ENCODE measurements around the gene JRKL. TPM values are rescaled to one million over a fixed set of nuclear protein-coding genes. Genes with fewer than 3 reads are reported as not detected.
"Not testable (repeated sequence)": the region's sequence is repeated elsewhere in the genome, so short reads cannot be mapped to it uniquely, and the experiment has no call there.

The JRKL gene
- polyA plus RNA-seq, 6 donors from 2014 or later: 3.0 to 5.7 (median 4.1) TPM; not detected in 1

- H3K27me3 Mint-ChIP-seq: no peaks in the 10 kb centered on the region
- peaks cover 0 to 6% (median 5%) of the 10 kb centered on the region in 3 donors for H3K4me1 Mint-ChIP-seq
- ATAC-seq (ENCODE audit: low read depth in 2 of 2) (no peak), DNase-seq (no peak)
- H3K4me3 Mint-ChIP-seq: no peak overlapping the region
- H3K27ac Mint-ChIP-seq: peak overlapping the region in 2 of 6 donors; percentile 3 to 23
- peaks cover 5 to 25% of the 10 kb centered on the region in 2 donors for H3K36me3 Mint-ChIP-seq
- peaks cover 0 to 2% (median 0%) of the 10 kb centered on the region in 7 donors for H3K9me3 Mint-ChIP-seq
These were observed 16.0 kb upstream of the JRKL start for GRCh38 chr11:96373826-96374225.

- H3K27me3 Mint-ChIP-seq: no peaks in the 10 kb centered on the region
- ATAC-seq (ENCODE audit: low read depth in 2 of 2) (no peak), DNase-seq (no peak)
- no peak overlapping the region for H3K27ac Mint-ChIP-seq
- H3K9me3 Mint-ChIP-seq: no peaks in the 10 kb centered on the region
- peaks cover 0 to 6% (median 5%) of the 10 kb centered on the region in 3 donors for H3K4me1 Mint-ChIP-seq
- H3K4me3 Mint-ChIP-seq: no peak overlapping the region
- peaks cover 0 to 21% of the 10 kb centered on the region in 2 donors for H3K36me3 Mint-ChIP-seq
These were observed 13.0 kb upstream of the JRKL start for GRCh38 chr11:96376796-96377195.

GRCh38 chr11:96384156-96384555 lies 5.7 kb upstream of the JRKL start:
- H3K9me3 Mint-ChIP-seq: no peaks in the 10 kb centered on the region
- H3K36me3 Mint-ChIP-seq: peaks cover 8 to 18% of the 10 kb centered on the region in 2 donors
- no peaks in the 10 kb centered on the region for H3K27me3 Mint-ChIP-seq
- no peak overlapping the region for H3K4me3 Mint-ChIP-seq
- H3K27ac Mint-ChIP-seq: peak overlapping the region in 2 of 6 donors; percentile 4 to 44
- peaks cover 15 to 19% (median 17%) of the 10 kb centered on the region in 3 donors for H3K4me1 Mint-ChIP-seq
- ATAC-seq (ENCODE audit: low read depth in 2 of 2) (no peak), DNase-seq (no peak)

GRCh38 chr11:96385187-96385586 lies 4.6 kb upstream of the JRKL start:
- ATAC-seq (ENCODE audit: low read depth in 2 of 2) (no peak), DNase-seq (no peak)
- Mint-ChIP-seq H3K36me3 (peaks cover 8 to 18% of the 10 kb centered on the region in 2 donors), H3K4me1 (peaks cover 15 to 21% (median 19%) of the 10 kb centered on the region in 3 donors), H3K9me3 (no peaks in the 10 kb centered on the region), H3K27ac (peak overlapping the region in 1 of 6 donors; percentile 61), H3K27me3 (no peaks in the 10 kb centered on the region), H3K4me3 (peak overlapping the region in 1 of 8 donors; percentile 12)

- DNase-seq (no peak), ATAC-seq (ENCODE audit: low read depth in 2 of 2) (peak; percentile 62 to 64)
- Mint-ChIP-seq H3K4me3 (peak overlapping the region; percentile 80 to 97 (median 95)), H3K27ac (peak overlapping the region; percentile 90 to 98 (median 95)), H3K27me3 (no peaks in the 10 kb centered on the region), H3K36me3 (peaks cover 4 to 10% of the 10 kb centered on the region in 2 donors), H3K9me3 (peaks cover 0 to 2% (median 0%) of the 10 kb centered on the region in 7 donors), H3K4me1 (peaks cover 19 to 32% (median 25%) of the 10 kb centered on the region in 3 donors)
These were observed 708 bp upstream of the JRKL start for GRCh38 chr11:96388891-96389719.

- no peak for DNase-seq
- H3K36me3 Mint-ChIP-seq: peaks cover 0 to 2% of the 10 kb centered on the region in 2 donors
- H3K27me3 Mint-ChIP-seq: no peaks in the 10 kb centered on the region
These were observed 627 bp downstream of the JRKL start for GRCh38 chr11:96390488-96390792.

GRCh38 chr11:96391698-96392307 lies 2.0 kb downstream of the JRKL start:
- Mint-ChIP-seq H3K4me3 (peak overlapping the region in 4 of 8 donors; percentile 19 to 97 (median 61)), H3K9me3 (peaks cover 0 to 2% (median 0%) of the 10 kb centered on the region in 7 donors), H3K4me1 (peaks cover 15 to 30% (median 25%) of the 10 kb centered on the region in 3 donors), H3K27ac (no peak overlapping the region), H3K27me3 (no peaks in the 10 kb centered on the region), H3K36me3 (no peaks in the 10 kb centered on the region)
- DNase-seq (no peak), ATAC-seq (ENCODE audit: low read depth in 2 of 2) (no peak)

More at GRCh38 chr11:96390488-96390792, 627 bp downstream of the JRKL start:
- Mint-ChIP-seq H3K4me1 (peaks cover 15 to 30% (median 25%) of the 10 kb centered on the region in 3 donors), H3K9me3 (peaks cover 0 to 2% (median 0%) of the 10 kb centered on the region in 7 donors), H3K4me3 (peak overlapping the region; percentile 80 to 97 (median 95)), H3K27ac (peak overlapping the region; percentile 90 to 98 (median 95))
- no peak for ATAC-seq (ENCODE audit: low read depth in 2 of 2)

- DNase-seq (peak; percentile 17), ATAC-seq (ENCODE audit: low read depth in 2 of 2) (no peak)
- H3K27ac Mint-ChIP-seq: no peak overlapping the region
- peak overlapping the region in 1 of 8 donors; percentile 54 for H3K4me3 Mint-ChIP-seq
- peaks cover 8 to 14% (median 11%) of the 10 kb centered on the region in 3 donors for H3K4me1 Mint-ChIP-seq
- H3K9me3 Mint-ChIP-seq: peaks cover 0 to 2% (median 0%) of the 10 kb centered on the region in 7 donors
- no peaks in the 10 kb centered on the region for H3K27me3 Mint-ChIP-seq
- H3K36me3 Mint-ChIP-seq: no peaks in the 10 kb centered on the region
These were observed 4.0 kb downstream of the JRKL start for GRCh38 chr11:96393753-96394348.

GRCh38 chr11:96394773-96395172 lies 5.0 kb downstream of the JRKL start:
- no peaks in the 10 kb centered on the region for H3K27me3 Mint-ChIP-seq
- H3K36me3 Mint-ChIP-seq: no peaks in the 10 kb centered on the region
- H3K4me3 Mint-ChIP-seq: peak overlapping the region in 1 of 8 donors; percentile 44
- no peak for ATAC-seq (ENCODE audit: low read depth in 2 of 2)
- DNase-seq: no peak
- H3K4me1 Mint-ChIP-seq: peaks cover 6 to 13% (median 8%) of the 10 kb centered on the region in 3 donors
- peaks cover 0 to 2% (median 0%) of the 10 kb centered on the region in 7 donors for H3K9me3 Mint-ChIP-seq
- H3K27ac Mint-ChIP-seq: peak overlapping the region in 1 of 6 donors; percentile 9

- no peak for ATAC-seq (ENCODE audit: low read depth in 2 of 2)
These were observed 6.8 kb downstream of the JRKL start for GRCh38 chr11:96396637-96397036.

GRCh38 chr11:96397863-96398262 lies 8.1 kb downstream of the JRKL start:
- Mint-ChIP-seq H3K27ac (peak overlapping the region in 2 of 6 donors; percentile 40 to 60), H3K9me3 (peaks cover 0 to 4% (median 0%) of the 10 kb centered on the region in 7 donors), H3K4me1 (no peaks in the 10 kb centered on the region), H3K36me3 (no peaks in the 10 kb centered on the region), H3K4me3 (no peak overlapping the region), H3K27me3 (no peaks in the 10 kb centered on the region)
- no peak for ATAC-seq (ENCODE audit: low read depth in 2 of 2)
- DNase-seq: no peak

More at GRCh38 chr11:96396637-96397036, 6.8 kb downstream of the JRKL start:
- no peak overlapping the region for H3K4me3 Mint-ChIP-seq
- no peak for DNase-seq
- no peak overlapping the region for H3K27ac Mint-ChIP-seq
- no peaks in the 10 kb centered on the region for H3K36me3 Mint-ChIP-seq
- peaks cover 0 to 2% (median 0%) of the 10 kb centered on the region in 3 donors for H3K4me1 Mint-ChIP-seq
- no peaks in the 10 kb centered on the region for H3K9me3 Mint-ChIP-seq
- H3K27me3 Mint-ChIP-seq: no peaks in the 10 kb centered on the region

GRCh38 chr11:96400697-96401096 lies 10.9 kb downstream of the JRKL start:
- Mint-ChIP-seq H3K27ac (no peak overlapping the region), H3K36me3 (no peaks in the 10 kb centered on the region), H3K4me3 (no peak overlapping the region), H3K27me3 (no peaks in the 10 kb centered on the region), H3K4me1 (no peaks in the 10 kb centered on the region), H3K9me3 (peaks cover 0 to 4% (median 0%) of the 10 kb centered on the region in 7 donors)
- DNase-seq: no peak
- no peak for ATAC-seq (ENCODE audit: low read depth in 2 of 2)

GRCh38 chr11:96411412-96411811 lies 21.6 kb downstream of the JRKL start:
- Mint-ChIP-seq H3K4me3 (peak overlapping the region in 3 of 8 donors; percentile 50 to 65 (median 53)), H3K27me3 (peaks cover 9 to 31% (median 27%) of the 10 kb centered on the region in 3 donors), H3K27ac (peak overlapping the region in 1 of 6 donors; percentile 30)
- H3K9me3 Mint-ChIP-seq; ATAC-seq (ENCODE audit: low read depth in 2 of 2); DNase-seq; H3K36me3 Mint-ChIP-seq; H3K4me1 Mint-ChIP-seq: not testable (repeated sequence)

Data from naive B cell (primary cell).